Esophagus muscularis mucosa (tissue), 4 donors: Measurements from ENCODE around the gene MAP3K4. TPM values are rescaled to one million over a fixed set of nuclear protein-coding genes. Genes with fewer than 3 reads are reported as not detected.

Source experiments
- DNase-seq: peaks from one replicate; pipeline ENCODE4 v3.0.0-alpha.2; 2017; ENCODE audit errors: extremely low spot score
- H3K27ac ChIP-seq, 4 donors: fragments of 200-600 bp; sonication (generic); replicated peaks in 1 of 4; 1 replicate in 3 of 4; 2 replicates in 1 of 4; pipeline ENCODE4 v1.5.1; 2016 to 2019; ENCODE audit warnings: mild to moderate bottlenecking in 1 of 4
- H3K27me3 ChIP-seq, 4 donors: fragments of 200-600 bp; sonication (generic); one replicate each; pipeline versions ENCODE4 v1.5.1 to v1.6.0; 2016 to 2019
- H3K36me3 ChIP-seq, 4 donors: fragments of 200-600 bp; sonication (generic); one replicate each; pipeline ENCODE4 v1.5.1; 2016 to 2019
- H3K4me1 ChIP-seq, 4 donors: fragments of 200-600 bp; sonication (generic); one replicate each; pipeline ENCODE4 v1.5.1; 2016 to 2019
- H3K4me3 ChIP-seq, 4 donors: fragments of 200-600 bp; sonication (generic); 1 replicate in 2 of 4; 2 replicates in 2 of 4; pipeline ENCODE4 v1.5.1; 2016 to 2019; ENCODE audit warnings: mild to moderate bottlenecking in 4 of 4, moderate library complexity in 1 of 4
- H3K9me3 ChIP-seq, 4 donors: fragments of 200-600 bp; sonication (generic); 1 replicate in 3 of 4; 2 replicates in 1 of 4; pipeline ENCODE4 v1.5.1; 2016 to 2019
- EP300 ChIP-seq: sonication (generic); formaldehyde crosslinking; IDR thresholded peaks from one replicate; pipeline ENCODE4 v1.6.1; 2017; ENCODE audit warnings: antibody characterized with exemption
- POLR2A ChIP-seq: fragments of 450-650 bp; IDR thresholded peaks from one replicate; pipeline ENCODE4 v1.6.1; 2017; ENCODE audit warnings: antibody characterized with exemption, moderate library complexity, mild to moderate bottlenecking, low read depth
- POLR2AphosphoS5 ChIP-seq, 2 donors: sonication (generic); formaldehyde crosslinking; IDR thresholded peaks; one replicate each; pipeline ENCODE4 v1.6.1; 2017; ENCODE audit warnings: antibody characterized with exemption in 2 of 2
- WGBS: methylation state at CpG from one replicate; pipeline ENCODE4 v1.1.5; 2018; 5-methylcytosine and 5-hydroxymethylcytosine counted together
- intact Hi-C: fragments of 100-400 bp; cut with DNase I; formaldehyde crosslinking; loops from one replicate; pipeline ENCODE4 v1.15.1; 2023
- total RNA-seq, 4 donors: library from RNA; depleted of rRNA; stranded (reverse); fragments of >200 nt; gene quantifications; one replicate each; pipeline versions ENCODE4 v1.1.0 to v1.2.1, GENCODE V29; 2016
- TF ChIP-seq, protein P1 (sequence below), 3 experiments: fragments of 200-600 bp in 2 of 3; fragments of 450-650 bp in 1 of 3; sonication (generic) in 2 of 3; IDR thresholded peaks; one replicate each; pipeline ENCODE4 v1.5.1; 2017 to 2019; ENCODE audit warnings: antibody characterized with exemption in 3 of 3, mild to moderate bottlenecking in 2 of 3, moderate library complexity in 1 of 3

Gene MAP3K4, protein sequence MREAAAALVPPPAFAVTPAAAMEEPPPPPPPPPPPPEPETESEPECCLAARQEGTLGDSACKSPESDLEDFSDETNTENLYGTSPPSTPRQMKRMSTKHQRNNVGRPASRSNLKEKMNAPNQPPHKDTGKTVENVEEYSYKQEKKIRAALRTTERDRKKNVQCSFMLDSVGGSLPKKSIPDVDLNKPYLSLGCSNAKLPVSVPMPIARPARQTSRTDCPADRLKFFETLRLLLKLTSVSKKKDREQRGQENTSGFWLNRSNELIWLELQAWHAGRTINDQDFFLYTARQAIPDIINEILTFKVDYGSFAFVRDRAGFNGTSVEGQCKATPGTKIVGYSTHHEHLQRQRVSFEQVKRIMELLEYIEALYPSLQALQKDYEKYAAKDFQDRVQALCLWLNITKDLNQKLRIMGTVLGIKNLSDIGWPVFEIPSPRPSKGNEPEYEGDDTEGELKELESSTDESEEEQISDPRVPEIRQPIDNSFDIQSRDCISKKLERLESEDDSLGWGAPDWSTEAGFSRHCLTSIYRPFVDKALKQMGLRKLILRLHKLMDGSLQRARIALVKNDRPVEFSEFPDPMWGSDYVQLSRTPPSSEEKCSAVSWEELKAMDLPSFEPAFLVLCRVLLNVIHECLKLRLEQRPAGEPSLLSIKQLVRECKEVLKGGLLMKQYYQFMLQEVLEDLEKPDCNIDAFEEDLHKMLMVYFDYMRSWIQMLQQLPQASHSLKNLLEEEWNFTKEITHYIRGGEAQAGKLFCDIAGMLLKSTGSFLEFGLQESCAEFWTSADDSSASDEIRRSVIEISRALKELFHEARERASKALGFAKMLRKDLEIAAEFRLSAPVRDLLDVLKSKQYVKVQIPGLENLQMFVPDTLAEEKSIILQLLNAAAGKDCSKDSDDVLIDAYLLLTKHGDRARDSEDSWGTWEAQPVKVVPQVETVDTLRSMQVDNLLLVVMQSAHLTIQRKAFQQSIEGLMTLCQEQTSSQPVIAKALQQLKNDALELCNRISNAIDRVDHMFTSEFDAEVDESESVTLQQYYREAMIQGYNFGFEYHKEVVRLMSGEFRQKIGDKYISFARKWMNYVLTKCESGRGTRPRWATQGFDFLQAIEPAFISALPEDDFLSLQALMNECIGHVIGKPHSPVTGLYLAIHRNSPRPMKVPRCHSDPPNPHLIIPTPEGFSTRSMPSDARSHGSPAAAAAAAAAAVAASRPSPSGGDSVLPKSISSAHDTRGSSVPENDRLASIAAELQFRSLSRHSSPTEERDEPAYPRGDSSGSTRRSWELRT (N-terminal part only)
- 10 to 100 TPM; 17.9 to 22.8 (median 21.5) TPM for total RNA-seq

DNA sequence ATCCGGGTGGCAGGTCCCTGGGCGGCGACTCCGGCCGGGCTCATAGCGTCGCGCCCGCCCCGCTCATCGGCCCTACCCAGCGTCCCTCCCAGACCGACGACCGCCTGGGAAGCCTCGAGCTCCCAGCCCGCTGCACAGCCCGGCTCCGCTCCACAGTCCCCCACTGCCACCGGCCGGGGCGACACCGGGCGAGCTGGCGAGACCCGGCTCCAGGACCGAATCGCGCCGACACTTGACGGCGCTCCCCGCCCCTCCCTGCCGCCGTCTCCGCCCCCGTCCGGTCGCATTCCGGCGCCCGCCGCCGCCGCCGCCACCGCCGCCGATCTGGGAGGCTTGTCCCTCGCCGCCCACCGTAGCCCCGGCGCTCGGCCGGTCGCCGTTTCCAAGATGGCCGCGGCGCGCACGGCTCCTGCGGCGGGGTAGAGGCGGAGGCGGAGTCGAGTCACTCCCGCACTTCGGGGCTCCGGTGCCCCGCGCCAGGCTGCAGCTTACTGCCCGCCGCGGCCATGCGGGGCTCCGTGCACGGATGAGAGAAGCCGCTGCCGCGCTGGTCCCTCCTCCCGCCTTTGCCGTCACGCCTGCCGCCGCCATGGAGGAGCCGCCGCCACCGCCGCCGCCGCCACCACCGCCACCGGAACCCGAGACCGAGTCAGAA lies at the start of gene MAP3K4:
Gene MAP3K4 (plus strand): TSS at position 364 of the 655 bp plus-strand sequence. CDS start 163 bp downstream, at position 527.
- WGBS = 0% methylated on average over 24 of the region's 97 CpGs
- Histone ChIP-seq H3K36me3 (no peaks in the 10 kb centered on the region), H3K27ac (peak within 1 kb of the TSS; percentile 88 to 95 (median 94)), H3K4me3 (peak within 1 kb of the TSS; percentile 72 to 99 (median 95)), H3K27me3 (no peaks in the 10 kb centered on the region), H3K4me1 (peaks cover 10 to 43% (median 28%) of the 10 kb centered on the region in 4 donors), H3K9me3 (no peaks in the 10 kb centered on the region)
- peak; percentile 92 for DNase-seq
- intact Hi-C loops = loop anchor here (2.0 kb wide), 1 partner anchor 61 kb away; no protein-coding TSS in a partner anchor
- TF ChIP-seq, protein P1, sequence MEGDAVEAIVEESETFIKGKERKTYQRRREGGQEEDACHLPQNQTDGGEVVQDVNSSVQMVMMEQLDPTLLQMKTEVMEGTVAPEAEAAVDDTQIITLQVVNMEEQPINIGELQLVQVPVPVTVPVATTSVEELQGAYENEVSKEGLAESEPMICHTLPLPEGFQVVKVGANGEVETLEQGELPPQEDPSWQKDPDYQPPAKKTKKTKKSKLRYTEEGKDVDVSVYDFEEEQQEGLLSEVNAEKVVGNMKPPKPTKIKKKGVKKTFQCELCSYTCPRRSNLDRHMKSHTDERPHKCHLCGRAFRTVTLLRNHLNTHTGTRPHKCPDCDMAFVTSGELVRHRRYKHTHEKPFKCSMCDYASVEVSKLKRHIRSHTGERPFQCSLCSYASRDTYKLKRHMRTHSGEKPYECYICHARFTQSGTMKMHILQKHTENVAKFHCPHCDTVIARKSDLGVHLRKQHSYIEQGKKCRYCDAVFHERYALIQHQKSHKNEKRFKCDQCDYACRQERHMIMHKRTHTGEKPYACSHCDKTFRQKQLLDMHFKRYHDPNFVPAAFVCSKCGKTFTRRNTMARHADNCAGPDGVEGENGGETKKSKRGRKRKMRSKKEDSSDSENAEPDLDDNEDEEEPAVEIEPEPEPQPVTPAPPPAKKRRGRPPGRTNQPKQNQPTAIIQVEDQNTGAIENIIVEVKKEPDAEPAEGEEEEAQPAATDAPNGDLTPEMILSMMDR (IDR thresholded peaks at IDR 0.05) = peak in 1 of 3 experiments; percentile 15
- TF ChIP-seq POLR2A = peak; percentile 17
- peak; percentile 68 to 76 for TF ChIP-seq POLR2AphosphoS5 (IDR thresholded peaks at IDR 0.05)
- TF ChIP-seq EP300 = no peak

DNA sequence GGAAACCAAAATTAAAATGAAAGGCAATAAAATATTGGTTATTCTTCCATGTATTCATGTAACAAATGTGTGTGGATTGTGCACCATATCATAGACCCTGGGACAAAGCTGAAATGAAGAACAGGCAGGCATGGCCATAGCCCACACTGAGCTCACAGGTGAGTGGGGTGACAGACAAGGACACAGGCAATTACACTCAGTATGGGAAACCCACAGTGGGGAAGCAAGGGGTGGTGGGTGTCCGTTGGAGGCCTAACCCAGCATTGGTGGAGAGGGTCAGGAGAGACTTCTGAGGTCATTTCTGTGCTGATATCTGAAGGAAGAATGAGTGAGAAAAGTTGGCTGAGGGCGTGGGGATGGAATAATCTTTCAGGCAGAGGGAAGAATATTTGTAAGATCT lies 47.6 kb upstream of the MAP3K4 start:
- Histone ChIP-seq H3K4me3 (no peak overlapping the region), H3K9me3 (peaks cover 0 to 3% (median 0%) of the 10 kb centered on the region in 4 donors), H3K36me3 (no peaks in the 10 kb centered on the region), H3K27ac (no peak overlapping the region), H3K4me1 (no peaks in the 10 kb centered on the region), H3K27me3 (peaks cover 0 to 9% (median 0%) of the 10 kb centered on the region in 4 donors)
- 80% methylated on average over 2 of the region's 2 CpGs for WGBS
- TF ChIP-seq EP300 = no peak
- no peak for TF ChIP-seq POLR2AphosphoS5 (IDR thresholded peaks at IDR 0.05)
- TF ChIP-seq, protein P1 (IDR thresholded peaks at IDR 0.05) = no peak
- TF ChIP-seq POLR2A = no peak
- peak; percentile 55 for DNase-seq
- intact Hi-C loops = no loop called here

DNA sequence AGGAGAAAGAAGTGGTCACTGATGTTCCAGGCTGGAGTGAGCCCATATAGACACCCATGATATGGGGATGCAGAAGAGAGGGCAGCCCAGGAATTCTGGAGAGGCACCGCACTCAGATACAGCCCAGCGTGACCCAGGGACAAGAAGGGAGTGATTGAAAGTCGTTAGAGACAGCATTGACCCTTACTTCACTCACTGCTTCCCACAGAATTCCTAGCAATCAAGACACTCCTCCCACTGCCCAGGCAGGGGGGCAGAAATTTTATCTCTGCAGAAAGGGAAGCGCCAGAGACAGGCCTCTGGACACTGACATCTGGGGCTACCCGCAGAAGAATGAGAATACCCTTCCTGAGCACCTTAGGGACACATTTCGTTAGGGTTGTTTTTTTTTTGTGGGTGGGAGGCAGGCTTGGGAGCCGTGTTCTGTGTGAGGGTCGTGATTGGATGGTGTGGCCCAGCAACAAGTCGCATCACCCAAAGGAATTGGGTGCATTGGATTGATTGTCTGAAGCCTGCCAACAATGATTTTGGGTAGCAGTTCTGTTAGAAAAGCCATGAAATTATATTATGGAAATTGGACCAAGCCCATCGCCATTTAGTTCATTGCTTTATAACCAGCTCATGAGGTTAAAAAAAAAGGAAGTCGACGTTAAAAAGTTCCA lies 45.9 kb upstream of the MAP3K4 start:
- Histone ChIP-seq H3K27me3 (no peaks in the 10 kb centered on the region), H3K4me3 (no peak overlapping the region), H3K4me1 (peaks cover 4 to 11% (median 7%) of the 10 kb centered on the region in 4 donors), H3K36me3 (no peaks in the 10 kb centered on the region), H3K9me3 (no peaks in the 10 kb centered on the region), H3K27ac (no peak overlapping the region)
- TF ChIP-seq POLR2A (no peak), POLR2AphosphoS5 (IDR thresholded peaks at IDR 0.05) (no peak), EP300 (no peak)
- TF ChIP-seq, protein P1 (IDR thresholded peaks at IDR 0.05) = no peak
- intact Hi-C loops = no loop called here
- DNase-seq = peak; percentile 50
- 72% methylated on average over 12 of the region's 12 CpGs for WGBS
